Suprapubic skin (tissue), 4 donors: ENCODE results near the gene BCAN.

Source experiments
- EP300 ChIP-seq: sonication (generic); formaldehyde crosslinking; IDR thresholded peaks from one replicate; pipeline ENCODE4 v1.6.1; 2017; ENCODE audit warnings: antibody characterized with exemption
- POLR2A ChIP-seq, 2 donors: fragments of 450-650 bp; IDR thresholded peaks; one replicate each; pipeline ENCODE4 v1.6.1; 2017; ENCODE audit warnings: antibody characterized with exemption in 2 of 2, mild to moderate bottlenecking in 2 of 2, moderate library complexity in 2 of 2
- POLR2AphosphoS5 ChIP-seq, 3 donors: sonication (generic); formaldehyde crosslinking; IDR thresholded peaks; one replicate each; pipeline ENCODE4 v1.6.1; 2017; ENCODE audit warnings: antibody characterized with exemption in 3 of 3
- TF ChIP-seq, protein P1 (sequence below), 2 donors: fragments of 200-600 bp in 1 of 2; fragments of 450-650 bp in 1 of 2; sonication (generic) in 1 of 2; IDR thresholded peaks; one replicate each; pipeline ENCODE4 v1.5.1; 2016 to 2019; ENCODE audit warnings: antibody characterized with exemption in 2 of 2, mild to moderate bottlenecking in 1 of 2, moderate library complexity in 1 of 2

DNA sequence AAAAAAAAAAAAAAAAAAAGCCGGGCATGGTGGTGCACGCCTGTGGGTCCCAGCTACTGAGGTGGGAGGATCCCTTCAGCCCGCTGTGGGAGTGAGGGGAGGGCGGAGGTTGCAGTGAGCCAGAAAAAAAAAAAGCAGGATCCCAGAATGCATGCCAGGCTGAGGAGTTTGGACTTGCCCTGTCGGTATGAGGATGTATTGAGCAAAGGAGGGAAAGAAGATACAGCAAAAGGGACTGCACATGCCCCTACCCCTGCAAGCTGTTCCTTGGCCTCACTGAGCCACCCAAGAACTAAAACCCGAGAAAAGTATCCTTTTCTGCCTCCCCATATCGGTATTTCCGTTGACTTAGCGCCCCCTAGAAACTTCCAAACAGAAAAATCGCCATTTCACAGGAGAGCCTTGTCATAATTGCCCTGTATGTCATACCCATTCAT, 39.3 kb upstream of the BCAN start:
- TF ChIP-seq, protein P1, sequence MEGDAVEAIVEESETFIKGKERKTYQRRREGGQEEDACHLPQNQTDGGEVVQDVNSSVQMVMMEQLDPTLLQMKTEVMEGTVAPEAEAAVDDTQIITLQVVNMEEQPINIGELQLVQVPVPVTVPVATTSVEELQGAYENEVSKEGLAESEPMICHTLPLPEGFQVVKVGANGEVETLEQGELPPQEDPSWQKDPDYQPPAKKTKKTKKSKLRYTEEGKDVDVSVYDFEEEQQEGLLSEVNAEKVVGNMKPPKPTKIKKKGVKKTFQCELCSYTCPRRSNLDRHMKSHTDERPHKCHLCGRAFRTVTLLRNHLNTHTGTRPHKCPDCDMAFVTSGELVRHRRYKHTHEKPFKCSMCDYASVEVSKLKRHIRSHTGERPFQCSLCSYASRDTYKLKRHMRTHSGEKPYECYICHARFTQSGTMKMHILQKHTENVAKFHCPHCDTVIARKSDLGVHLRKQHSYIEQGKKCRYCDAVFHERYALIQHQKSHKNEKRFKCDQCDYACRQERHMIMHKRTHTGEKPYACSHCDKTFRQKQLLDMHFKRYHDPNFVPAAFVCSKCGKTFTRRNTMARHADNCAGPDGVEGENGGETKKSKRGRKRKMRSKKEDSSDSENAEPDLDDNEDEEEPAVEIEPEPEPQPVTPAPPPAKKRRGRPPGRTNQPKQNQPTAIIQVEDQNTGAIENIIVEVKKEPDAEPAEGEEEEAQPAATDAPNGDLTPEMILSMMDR (IDR thresholded peaks at IDR 0.05), result no peak
- TF ChIP-seq EP300, result no peak
- TF ChIP-seq POLR2AphosphoS5 (IDR thresholded peaks at IDR 0.05), result no peak
- TF ChIP-seq POLR2A (IDR thresholded peaks at IDR 0.05), result no peak
